Spleen (tissue), 11 donors: Measurements from ENCODE around the gene UTY. TPM values are rescaled to one million over a fixed set of nuclear protein-coding genes. Genes with fewer than 3 reads are reported as not detected.

ENCODE experiments used
- DNase-seq: peaks from one replicate; pipeline ENCODE4 v3.0.0-alpha.2; 2020
- H3K27ac ChIP-seq, 8 donors: fragments of 200-600 bp; sonication (generic) in 7 of 8; 1 replicate in 4 of 8; 2 replicates in 4 of 8; pipeline versions ENCODE4 v1.5.0 to v1.8.0; 2016 to 2021; ENCODE audit warnings: inconsistent platforms in 4 of 8, mild to moderate bottlenecking in 4 of 8, moderate library complexity in 1 of 8
- H3K27me3 ChIP-seq, 7 donors: fragments of 200-600 bp; sonication (generic) in 6 of 7; replicated peaks in 1 of 7; 1 replicate in 4 of 7; 2 replicates in 3 of 7; pipeline versions ENCODE4 v1.5.0 to v1.8.0; 2016 to 2021; ENCODE audit warnings: inconsistent platforms in 3 of 7, mild to moderate bottlenecking in 1 of 7
- H3K36me3 ChIP-seq, 6 donors: fragments of 200-600 bp; sonication (generic) in 5 of 6; 1 replicate in 4 of 6; 2 replicates in 2 of 6; pipeline versions ENCODE4 v1.5.0 to v1.8.0; 2016 to 2021; ENCODE audit warnings: inconsistent platforms in 2 of 6
- H3K4me1 ChIP-seq, 6 donors: fragments of 200-600 bp; sonication (generic) in 5 of 6; 1 replicate in 3 of 6; 2 replicates in 3 of 6; pipeline versions ENCODE4 v1.5.0 to v1.8.0; 2016 to 2021; ENCODE audit warnings: inconsistent platforms in 3 of 6
- H3K4me3 ChIP-seq, 8 donors: fragments of 200-600 bp; sonication (generic) in 7 of 8; 1 replicate in 4 of 8; 2 replicates in 4 of 8; pipeline versions ENCODE4 v1.5.0 to v1.8.0; 2016 to 2021; ENCODE audit warnings: inconsistent platforms in 4 of 8, mild to moderate bottlenecking in 4 of 8, moderate library complexity in 2 of 8
- H3K9me3 ChIP-seq, 8 donors: fragments of 200-600 bp; sonication (generic) in 7 of 8; 1 replicate in 4 of 8; 2 replicates in 4 of 8; pipeline versions ENCODE4 v1.5.0 to v1.8.0; 2016 to 2021; ENCODE audit warnings: inconsistent platforms in 4 of 8
- POLR2A ChIP-seq, 3 donors: fragments of 450-650 bp; IDR thresholded peaks; one replicate each; pipeline ENCODE4 v1.5.1; 2017; ENCODE audit warnings: antibody characterized with exemption in 3 of 3, mild to moderate bottlenecking in 1 of 3
- POLR2AphosphoS5 ChIP-seq, 3 donors: sonication (generic); formaldehyde crosslinking; IDR thresholded peaks; one replicate each; pipeline ENCODE4 v1.5.1; 2017; ENCODE audit warnings: antibody characterized with exemption in 3 of 3
- WGBS, 5 donors: extraction: QIAGEN DNeasy Blood & Tissue Kit in 3 of 5; methylation state at CpG; one replicate each; pipeline versions ENCODE4 v1.1.5 to v1.1.7; 2013 to 2018; 5-methylcytosine and 5-hydroxymethylcytosine counted together
- intact Hi-C: fragments of 100-400 bp; cut with DNase I; formaldehyde crosslinking; loops from one replicate; pipeline ENCODE4 v1.15.0; 2023; ENCODE audit warnings: low total_unique reads
- polyA plus RNA-seq, 3 donors: library from polyadenylated mRNA; stranded (reverse); fragments of 200-250 nt; gene quantifications; one replicate each; pipeline ENCODE4 v1.2.1, GENCODE V29; 2013
- total RNA-seq, 7 donors: library from RNA; depleted of rRNA in 3 of 7; stranded (reverse); fragments of >200 nt in 3 of 7; fragmentation: NEBNext Ultra II Directional in 4 of 7; extraction: Animal tissue kit (Norgen Biotek cat#: 25700) in 4 of 7; gene quantifications; one replicate each; pipeline versions ENCODE4 v1.1.0 to v1.2.1, GENCODE V29; 2016 to 2021
- TF ChIP-seq, protein P1 (sequence below), 11 experiments: fragments of 200-600 bp in 7 of 11; fragments of 450-650 bp in 4 of 11; sonication (generic) in 4 of 11; IDR thresholded peaks in 8 of 11; conservative IDR thresholded peaks in 3 of 11; 1 replicate in 7 of 11; 2 replicates in 4 of 11; pipeline versions ENCODE4 v1.4.0 to v1.8.0; 2016 to 2021; ENCODE audit warnings: antibody characterized with exemption in 11 of 11, inconsistent platforms in 4 of 11, mild to moderate bottlenecking in 1 of 11
- donor health status: healthy with polysubstance abuse.
- donor health status: DM: no; HTN: no; CAD: no; lungs with moderate emphysema.
- donor health status: DM: no; HTN: no; CAD: no.
- donor health status: Bipolar disorder and iron deficiency.
- donor health status: healthy.
- donor health status: DM: no; HTN: no; CAD: no.
- donor health status: DM: yes; HTN: yes; CAD: no.

UTY gene
- total and polyA plus RNA-seq, 10 donors: under 0.01 to 64.1 (median 4.5) TPM; not detected in 4

DNA sequence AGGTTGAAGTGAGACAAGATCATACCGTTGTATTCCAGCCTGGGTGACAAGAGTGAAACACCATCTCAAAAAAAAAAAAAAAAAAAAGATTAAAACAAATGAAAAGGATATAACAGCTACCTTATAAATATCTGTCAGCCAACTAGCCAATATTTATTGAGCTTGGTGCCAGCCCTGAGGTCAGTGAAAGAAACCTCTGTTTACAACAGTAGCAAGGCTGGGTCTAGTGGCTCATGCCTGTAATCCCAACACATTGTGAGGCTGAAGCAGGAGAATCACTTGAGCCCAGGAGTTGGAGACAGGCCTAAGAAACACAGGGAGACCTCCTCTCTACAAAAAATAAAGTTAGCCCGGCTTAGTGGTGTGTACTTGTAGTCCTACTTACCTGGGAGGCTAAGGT, 12.6 kb upstream of the UTY start:
- H3K9me3 ChIP-seq: no peaks in the 10 kb centered on the region
- no peak for DNase-seq
- H3K36me3 ChIP-seq: no peaks in the 10 kb centered on the region
- no peak overlapping the region for H3K27ac ChIP-seq
- TF ChIP-seq, protein P1, sequence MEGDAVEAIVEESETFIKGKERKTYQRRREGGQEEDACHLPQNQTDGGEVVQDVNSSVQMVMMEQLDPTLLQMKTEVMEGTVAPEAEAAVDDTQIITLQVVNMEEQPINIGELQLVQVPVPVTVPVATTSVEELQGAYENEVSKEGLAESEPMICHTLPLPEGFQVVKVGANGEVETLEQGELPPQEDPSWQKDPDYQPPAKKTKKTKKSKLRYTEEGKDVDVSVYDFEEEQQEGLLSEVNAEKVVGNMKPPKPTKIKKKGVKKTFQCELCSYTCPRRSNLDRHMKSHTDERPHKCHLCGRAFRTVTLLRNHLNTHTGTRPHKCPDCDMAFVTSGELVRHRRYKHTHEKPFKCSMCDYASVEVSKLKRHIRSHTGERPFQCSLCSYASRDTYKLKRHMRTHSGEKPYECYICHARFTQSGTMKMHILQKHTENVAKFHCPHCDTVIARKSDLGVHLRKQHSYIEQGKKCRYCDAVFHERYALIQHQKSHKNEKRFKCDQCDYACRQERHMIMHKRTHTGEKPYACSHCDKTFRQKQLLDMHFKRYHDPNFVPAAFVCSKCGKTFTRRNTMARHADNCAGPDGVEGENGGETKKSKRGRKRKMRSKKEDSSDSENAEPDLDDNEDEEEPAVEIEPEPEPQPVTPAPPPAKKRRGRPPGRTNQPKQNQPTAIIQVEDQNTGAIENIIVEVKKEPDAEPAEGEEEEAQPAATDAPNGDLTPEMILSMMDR (IDR thresholded peaks at IDR 0.05 in 8 of 11, conservative IDR thresholded peaks at IDR 0.05 in 3 of 11): no peak
- TF ChIP-seq POLR2A (IDR thresholded peaks at IDR 0.05) (no peak), POLR2AphosphoS5 (IDR thresholded peaks at IDR 0.05) (no peak)
- whole genome bisulfite sequencing, 5 donors: 94 to 100% (median 96%) methylated on average over 2 of the region's 2 CpGs; no CpG with 5 or more reads in 2 of the 5 donors
- no peak overlapping the region for H3K4me3 ChIP-seq
- intact Hi-C loops: no loop called here
- no peaks in the 10 kb centered on the region for H3K27me3 ChIP-seq
- no peaks in the 10 kb centered on the region for H3K4me1 ChIP-seq

DNA sequence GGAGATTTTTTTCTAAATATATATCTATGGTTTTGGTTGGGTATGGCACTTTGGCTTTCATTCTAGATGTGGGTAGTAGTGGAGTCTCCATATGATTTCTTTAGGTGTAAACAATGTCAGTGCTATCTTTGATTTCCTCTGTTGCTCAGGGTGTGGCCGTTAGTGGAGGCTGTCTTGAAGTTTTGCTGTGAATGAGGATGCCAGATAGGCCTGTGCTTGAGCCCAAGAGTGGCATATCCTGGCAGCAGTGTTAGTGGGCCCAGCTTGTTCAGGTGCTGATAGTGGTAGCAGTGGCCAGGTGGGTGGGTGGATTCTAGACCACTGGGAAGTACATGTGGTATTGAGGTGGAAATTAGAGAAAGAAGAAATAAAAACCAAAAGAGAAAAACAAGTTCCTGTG, 8.9 kb upstream of the UTY start:
- H3K27me3 ChIP-seq: no peaks in the 10 kb centered on the region
- no peaks in the 10 kb centered on the region for H3K36me3 ChIP-seq
- no peak overlapping the region for H3K4me3 ChIP-seq
- intact Hi-C loops: no loop called here
- H3K9me3 ChIP-seq: no peaks in the 10 kb centered on the region
- H3K27ac ChIP-seq: no peak overlapping the region
- no peak for TF ChIP-seq POLR2AphosphoS5 (IDR thresholded peaks at IDR 0.05)
- TF ChIP-seq POLR2A (IDR thresholded peaks at IDR 0.05): no peak
- TF ChIP-seq, protein P1 (IDR thresholded peaks at IDR 0.05 in 8 of 11, conservative IDR thresholded peaks at IDR 0.05 in 3 of 11): no peak
- 17 to 33% (median 31%) methylated on average over 1 of the region's 1 CpG; no CpG with 5 or more reads in 2 of the 5 donors for WGBS, 5 donors
- DNase-seq: no peak
- no peaks in the 10 kb centered on the region for H3K4me1 ChIP-seq

DNA sequence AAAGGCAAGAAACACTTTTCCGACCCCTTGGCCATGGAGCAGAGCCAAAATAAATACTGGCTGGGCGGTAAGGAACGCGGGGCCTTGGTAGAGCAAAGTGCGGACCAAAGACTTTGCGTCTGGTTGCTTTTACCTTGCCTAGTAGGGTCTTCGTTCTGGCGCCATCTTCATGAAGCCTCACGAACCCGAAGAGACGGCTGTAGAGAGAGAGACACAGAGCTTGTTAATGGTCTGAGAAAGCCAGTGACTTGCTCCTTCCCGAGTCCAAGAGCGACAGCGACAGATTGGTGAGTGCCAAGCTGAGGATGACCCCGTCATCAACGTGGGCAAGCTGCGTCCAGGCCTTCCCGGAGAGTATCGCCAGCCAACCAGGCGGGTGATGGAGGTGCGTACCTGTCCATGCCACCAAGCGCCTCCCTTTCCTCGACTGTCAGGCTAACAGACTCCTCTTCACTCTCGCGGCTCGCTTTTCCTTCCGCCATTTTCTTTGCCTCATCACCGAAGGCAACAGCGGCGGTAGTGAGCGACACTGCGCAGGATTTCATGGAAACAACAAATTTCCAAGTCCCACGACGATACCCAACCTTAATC, 617 bp downstream of the UTY start:
- TF ChIP-seq POLR2AphosphoS5 (IDR thresholded peaks at IDR 0.05) (no peak), POLR2A (IDR thresholded peaks at IDR 0.05) (no peak)
- TF ChIP-seq, protein P1 (IDR thresholded peaks at IDR 0.05 in 8 of 11, conservative IDR thresholded peaks at IDR 0.05 in 3 of 11): no peak
- Histone ChIP-seq H3K36me3 (peaks cover 0 to 16% (median 0%) of the 10 kb centered on the region in 6 donors), H3K27me3 (no peaks in the 10 kb centered on the region), H3K9me3 (no peaks in the 10 kb centered on the region), H3K27ac (peak overlapping the region in 3 of 8 donors; percentile 95 to 98 (median 97)), H3K4me1 (peaks cover 0 to 43% (median 16%) of the 10 kb centered on the region in 6 donors), H3K4me3 (peak overlapping the region in 4 of 8 donors; percentile 35 to 53 (median 50))
- intact Hi-C loops: no loop called here
- WGBS, 5 donors: 0 to 1% (median 0%) methylated on average over 30 to 34 of the region's 34 CpGs; no CpG with 5 or more reads in 2 of the 5 donors
- no peak for DNase-seq

DNA sequence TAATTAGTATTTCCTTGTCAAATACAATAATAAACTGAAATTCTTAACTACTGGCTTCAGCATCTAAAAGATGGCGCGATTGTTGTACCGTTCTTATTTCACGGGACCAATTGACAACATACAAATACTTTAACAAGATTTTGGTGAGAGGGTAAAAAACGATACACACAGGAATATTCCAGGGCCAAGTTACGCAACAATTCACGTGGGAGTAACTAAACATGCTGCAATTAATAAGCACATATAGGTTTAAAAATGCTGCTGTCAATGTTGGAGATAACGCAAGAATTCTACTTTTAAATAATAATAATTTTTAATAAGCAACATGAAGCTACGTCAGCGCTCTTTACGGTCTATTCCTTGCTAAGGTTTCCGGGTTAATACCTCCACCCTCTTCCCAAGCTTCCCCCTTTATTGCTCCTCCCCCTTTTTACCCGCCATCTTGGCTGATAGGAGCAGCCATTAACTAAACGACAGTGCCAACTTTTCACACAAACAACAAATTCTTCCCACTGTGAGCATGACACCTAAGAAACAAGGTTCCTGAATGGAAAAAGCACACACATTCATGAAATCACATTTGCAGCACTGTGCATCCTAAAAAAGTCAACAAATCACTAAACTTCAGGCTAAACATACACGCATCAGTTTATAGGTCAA, 1.6 kb downstream of the UTY start:
- peak overlapping the region in 3 of 8 donors; percentile 95 to 98 (median 97) for H3K27ac ChIP-seq
- no peak for DNase-seq
- TF ChIP-seq POLR2AphosphoS5 (IDR thresholded peaks at IDR 0.05) (no peak), POLR2A (IDR thresholded peaks at IDR 0.05) (no peak)
- TF ChIP-seq, protein P1 (IDR thresholded peaks at IDR 0.05 in 8 of 11, conservative IDR thresholded peaks at IDR 0.05 in 3 of 11): no peak
- H3K9me3 ChIP-seq: no peaks in the 10 kb centered on the region
- peaks cover 0 to 52% (median 17%) of the 10 kb centered on the region in 6 donors for H3K4me1 ChIP-seq
- H3K4me3 ChIP-seq: peak overlapping the region in 3 of 8 donors; percentile 49 to 53 (median 52)
- 0 to 2% (median 0%) methylated on average over 15 of the region's 15 CpGs; no CpG with 5 or more reads in 2 of the 5 donors for WGBS, 5 donors
- intact Hi-C loops: no loop called here
- H3K27me3 ChIP-seq: no peaks in the 10 kb centered on the region
- peaks cover 0 to 25% (median 0%) of the 10 kb centered on the region in 6 donors for H3K36me3 ChIP-seq
